Heart left ventricle (tissue), 16 donors: Measurements from ENCODE around the gene BABAM1. TPM values are rescaled to one million over a fixed set of nuclear protein-coding genes. Genes with fewer than 3 reads are reported as not detected.
"Not testable (repeated sequence)": the region's sequence is repeated elsewhere in the genome, so short reads cannot be mapped to it uniquely, and the experiment has no call there.

ENCODE experiments used
- ATAC-seq, 4 donors: fragments of 200-7000 bp; cut with Tn5 transposase; one replicate each; pipeline ENCODE4 v1.9.1; 2020 to 2022; ENCODE audit warnings: moderate library complexity in 4 of 4, mild to moderate bottlenecking in 3 of 4, moderate number of reproducible peaks in 1 of 4
- DNase-seq, 5 donors: peaks; one replicate each; pipeline ENCODE4 v3.0.0-alpha.2; 2020
- H3K27ac ChIP-seq, 12 donors: fragments of 200-600 bp; sonication (generic) in 4 of 12; one replicate each; pipeline versions ENCODE4 v1.5.0 to v1.8.0; 2016 to 2022; ENCODE audit warnings: mild to moderate bottlenecking in 2 of 12
- H3K27me3 ChIP-seq, 9 donors: fragments of 200-600 bp; sonication (generic) in 2 of 9; one replicate each; pipeline versions ENCODE4 v1.5.1 to v1.8.0; 2016 to 2022; ENCODE audit warnings: mild to moderate bottlenecking in 3 of 9
- H3K36me3 ChIP-seq, 9 donors: fragments of 200-600 bp; sonication (generic) in 2 of 9; one replicate each; pipeline versions ENCODE4 v1.5.0 to v1.8.0; 2018 to 2022; ENCODE audit warnings: mild to moderate bottlenecking in 2 of 9
- H3K4me1 ChIP-seq, 12 donors: fragments of 200-600 bp; sonication (generic) in 4 of 12; one replicate each; pipeline versions ENCODE4 v1.5.0 to v1.8.0; 2016 to 2022; ENCODE audit warnings: mild to moderate bottlenecking in 3 of 12
- H3K4me3 ChIP-seq, 12 donors: fragments of 200-600 bp; sonication (generic) in 4 of 12; one replicate each; pipeline versions ENCODE4 v1.5.0 to v1.8.0; 2017 to 2022; ENCODE audit warnings: mild to moderate bottlenecking in 9 of 12, moderate library complexity in 4 of 12
- H3K9me3 ChIP-seq, 12 donors: fragments of 200-600 bp; sonication (generic) in 4 of 12; one replicate each; pipeline versions ENCODE4 v1.5.0 to v1.8.0; 2016 to 2022; ENCODE audit warnings: mild to moderate bottlenecking in 1 of 12
- POLR2A ChIP-seq, 2 donors: fragments of 450-650 bp; IDR thresholded peaks; one replicate each; pipeline ENCODE4 v1.6.1; 2017; ENCODE audit warnings: antibody characterized with exemption in 2 of 2, mild to moderate bottlenecking in 2 of 2, moderate library complexity in 2 of 2
- WGBS, 4 donors: extraction: QIAGEN DNeasy Blood & Tissue Kit in 2 of 4; methylation state at CpG; one replicate each; pipeline versions ENCODE4 v1.1.5 to v1.1.7; 2013 to 2018; 5-methylcytosine and 5-hydroxymethylcytosine counted together
- intact Hi-C, 10 donors: fragments of 100-400 bp; cut with DNase I; formaldehyde crosslinking; loops; one replicate each; pipeline versions ENCODE4 v1.11.1 to v1.14.2; 2022
- polyA plus RNA-seq, 2 donors: library from polyadenylated mRNA; stranded (reverse); fragments of 200-250 nt; gene quantifications; one replicate each; pipeline ENCODE4 v1.2.3, GENCODE V29; 2013
- total RNA-seq, 9 donors: library from RNA; depleted of rRNA in 2 of 9; stranded (reverse); fragments of >200 nt in 2 of 9; fragmentation: NEBNext Ultra II Directional in 3 of 9; extraction: Animal tissue kit (Norgen Biotek cat#: 25700) in 3 of 9; gene quantifications; one replicate each; pipeline versions ENCODE4 v1.1.0 to v1.2.4, GENCODE V29; 2016 to 2023
- TF ChIP-seq, protein P1 (sequence below), 12 donors: fragments of 200-600 bp; sonication (generic) in 4 of 12; IDR thresholded peaks; one replicate each; pipeline versions ENCODE4 v1.5.0 to v1.8.0; 2018 to 2022; ENCODE audit warnings: antibody characterized with exemption in 12 of 12, mild to moderate bottlenecking in 5 of 12
- donor health status: ischemic (EF 13 %, LVEDD 7.1; RV severe dilation, severe dysfunction).
- donor health status: healthy with polysubstance abuse.
- donor health status: DM: no; HTN: yes; CAD: no.
- donor health status: DM: no; HTN: no; CAD: no.
- donor health status: ischemic (EF 25% LVEDD 6.9; RV normal size, moderate dysfunction).
- donor health status: ischemic (EF 25% LVEDD 5.7; RV mildly dilated, moderate dysfunction).
- donor health status: healthy.
- donor health status: DM: yes; HTN: yes; CAD: no.
- donor health status: ischemic (EF 35%, LVEDD 5.7; RV mildly dilated, moderate dysfunction).
- donor health status: nonischemic (EF 11% LVEDD 7.7; RV severe dilation, severe dysfunction).
- donor health status: DM: yes; HTN: yes; CAD: no.
- donor health status: PGD.
- donor health status: ischemic (EF 29% LVEDD 5.4; RV normal size, mild dysfunction).
- donor health status: nonischemic (EF 23%, LVEDD 6.1; RV moderate dilation, normal function).

The BABAM1 gene
- total and polyA plus RNA-seq, 11 donors = 60.9 to 92.4 (median 73.5) TPM

DNA sequence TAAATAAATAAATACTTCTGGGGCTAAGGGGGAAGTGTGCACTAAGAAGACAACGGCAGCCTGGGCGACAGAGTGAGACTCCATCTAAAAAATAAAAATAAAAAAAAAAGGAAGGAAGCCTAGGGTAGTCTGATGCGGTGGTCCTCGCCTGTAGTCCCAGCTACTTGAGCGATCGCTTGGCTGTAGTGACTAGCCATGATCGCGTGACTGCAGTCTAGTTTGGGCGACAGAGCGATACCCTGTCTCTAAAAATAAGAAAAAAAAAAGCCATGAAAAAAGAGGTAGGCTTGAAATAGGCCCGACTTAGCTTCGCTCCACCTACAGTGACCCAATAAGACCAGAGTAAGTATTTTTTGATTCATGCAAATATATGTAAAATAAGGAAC, 661 bp upstream of the BABAM1 start:
- intact Hi-C loops = loop anchor here in 1 of 10 donors (2.0 to 10.0 kb wide), 3 partner anchors 52 to 192 kb away; partner anchors contain the start of genes GTPBP3, HAUS8, MYO9B and USE1
- peak overlapping the region in 10 of 12 donors; percentile 8 to 96 (median 69) for H3K27ac ChIP-seq
- H3K36me3 ChIP-seq = peaks cover 0 to 33% (median 26%) of the 10 kb centered on the region in 9 donors
- H3K9me3 ChIP-seq = no peaks in the 10 kb centered on the region
- TF ChIP-seq, protein P1, sequence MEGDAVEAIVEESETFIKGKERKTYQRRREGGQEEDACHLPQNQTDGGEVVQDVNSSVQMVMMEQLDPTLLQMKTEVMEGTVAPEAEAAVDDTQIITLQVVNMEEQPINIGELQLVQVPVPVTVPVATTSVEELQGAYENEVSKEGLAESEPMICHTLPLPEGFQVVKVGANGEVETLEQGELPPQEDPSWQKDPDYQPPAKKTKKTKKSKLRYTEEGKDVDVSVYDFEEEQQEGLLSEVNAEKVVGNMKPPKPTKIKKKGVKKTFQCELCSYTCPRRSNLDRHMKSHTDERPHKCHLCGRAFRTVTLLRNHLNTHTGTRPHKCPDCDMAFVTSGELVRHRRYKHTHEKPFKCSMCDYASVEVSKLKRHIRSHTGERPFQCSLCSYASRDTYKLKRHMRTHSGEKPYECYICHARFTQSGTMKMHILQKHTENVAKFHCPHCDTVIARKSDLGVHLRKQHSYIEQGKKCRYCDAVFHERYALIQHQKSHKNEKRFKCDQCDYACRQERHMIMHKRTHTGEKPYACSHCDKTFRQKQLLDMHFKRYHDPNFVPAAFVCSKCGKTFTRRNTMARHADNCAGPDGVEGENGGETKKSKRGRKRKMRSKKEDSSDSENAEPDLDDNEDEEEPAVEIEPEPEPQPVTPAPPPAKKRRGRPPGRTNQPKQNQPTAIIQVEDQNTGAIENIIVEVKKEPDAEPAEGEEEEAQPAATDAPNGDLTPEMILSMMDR (IDR thresholded peaks at IDR 0.05) = no peak
- ATAC-seq = no peak
- no peaks in the 10 kb centered on the region for H3K27me3 ChIP-seq
- no peak for DNase-seq
- WGBS, 4 donors = 73 to 80% (median 77%) methylated on average over 12 of the region's 12 CpGs
- peaks cover 0 to 23% (median 15%) of the 10 kb centered on the region in 12 donors for H3K4me1 ChIP-seq
- H3K4me3 ChIP-seq = peak overlapping the region in 4 of 12 donors; percentile 22 to 96 (median 86)

DNA sequence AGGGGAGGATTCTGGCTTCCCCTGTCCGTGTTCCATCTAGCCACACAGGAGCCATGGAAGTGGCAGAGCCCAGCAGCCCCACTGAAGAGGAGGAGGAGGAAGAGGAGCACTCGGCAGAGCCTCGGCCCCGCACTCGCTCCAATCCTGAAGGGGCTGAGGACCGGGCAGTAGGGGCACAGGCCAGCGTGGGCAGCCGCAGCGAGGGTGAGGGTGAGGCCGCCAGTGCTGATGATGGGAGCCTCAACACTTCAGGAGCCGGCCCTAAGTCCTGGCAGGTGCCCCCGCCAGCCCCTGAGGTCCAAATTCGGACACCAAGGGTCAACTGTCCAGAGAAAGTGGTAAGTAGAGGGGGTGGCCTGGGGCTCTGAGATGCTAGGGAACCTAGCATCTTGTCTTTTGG, 1.5 kb downstream of the BABAM1 start:
- Histone ChIP-seq H3K4me1 (peaks cover 0 to 23% (median 12%) of the 10 kb centered on the region in 12 donors), H3K9me3 (no peaks in the 10 kb centered on the region), H3K4me3 (no peak overlapping the region), H3K36me3 (peaks cover 0 to 51% (median 45%) of the 10 kb centered on the region in 9 donors), H3K27me3 (no peaks in the 10 kb centered on the region), H3K27ac (no peak overlapping the region)
- DNase-seq (no peak), ATAC-seq (no peak)
- TF ChIP-seq, protein P1 (IDR thresholded peaks at IDR 0.05) = no peak
- no peak for TF ChIP-seq POLR2A (IDR thresholded peaks at IDR 0.05)
- WGBS, 4 donors = 94 to 96% (median 95%) methylated on average over 13 of the region's 13 CpGs
- intact Hi-C loops = loop anchor here in 1 of 10 donors (10.0 kb wide), 1 partner anchor 194 kb away; the partner anchor contains the start of genes HAUS8 and MYO9B

DNA sequence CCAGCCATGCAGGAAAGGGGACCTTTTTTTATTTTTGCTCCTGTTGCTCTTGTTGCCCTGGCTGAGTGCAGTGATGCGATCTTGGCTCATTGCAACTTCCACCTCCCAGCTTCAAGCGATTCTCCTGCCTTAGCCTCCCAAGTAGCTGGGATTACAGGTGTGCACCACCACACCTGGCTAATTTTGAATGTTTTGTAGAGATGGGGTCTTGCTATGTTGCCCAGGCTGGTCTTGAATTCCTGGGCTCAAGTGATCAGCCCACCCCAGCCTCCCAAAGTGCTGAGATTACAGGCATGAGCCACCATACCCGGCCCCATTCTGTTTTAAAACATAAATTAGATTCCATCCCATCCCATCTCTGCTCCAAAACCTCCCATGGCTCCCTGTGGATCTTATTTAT, 7.6 kb downstream of the BABAM1 start:
- not testable (repeated sequence) for H3K4me3 ChIP-seq, DNase-seq, H3K9me3 ChIP-seq, H3K27me3 ChIP-seq, H3K27ac ChIP-seq, H3K4me1 ChIP-seq, ATAC-seq
- WGBS, 4 donors = 93 to 98% (median 96%) methylated on average over 3 of the region's 3 CpGs
- H3K36me3 ChIP-seq = peaks cover 0 to 92% (median 83%) of the 10 kb centered on the region in 9 donors
- intact Hi-C loops = loop anchor here in 2 of 10 donors (5.0 to 10.0 kb wide), 2 partner anchors 68 to 70 kb away; no protein-coding TSS in a partner anchor

DNA sequence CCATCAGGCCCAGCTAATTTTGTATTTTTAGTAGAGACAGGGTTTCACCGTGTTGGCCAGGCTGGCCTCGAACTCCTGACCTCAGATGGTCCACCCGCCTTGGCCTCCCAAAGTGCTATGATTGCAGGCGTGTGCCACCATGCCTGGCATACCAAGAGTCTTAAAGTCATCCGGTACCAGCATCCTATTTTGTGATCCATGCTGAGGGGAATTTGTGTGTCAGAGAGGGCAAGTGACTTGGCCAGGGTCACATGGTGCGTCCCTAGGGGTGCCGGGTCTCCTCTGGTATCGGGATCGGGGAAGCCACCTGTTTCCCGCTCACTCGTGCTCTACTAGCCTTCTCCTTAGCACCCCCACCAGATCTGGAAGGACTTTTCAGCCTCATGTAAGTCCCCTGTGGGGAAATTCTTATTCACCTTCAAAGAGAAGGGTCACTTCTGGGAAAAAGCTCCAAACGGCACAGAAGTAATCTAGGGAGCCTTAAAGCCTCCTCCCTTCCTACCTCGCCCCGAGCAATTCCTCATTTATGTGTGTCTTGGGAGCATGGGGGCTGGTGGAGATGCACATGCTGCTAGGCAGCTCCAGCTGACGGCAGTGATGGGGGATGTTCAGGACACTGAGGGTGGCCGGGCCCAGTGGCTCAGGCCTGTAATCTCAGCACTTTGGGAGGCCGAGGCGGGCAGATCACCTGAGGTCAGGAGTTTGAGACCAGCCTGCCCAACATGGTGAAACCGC, 8.4 kb downstream of the BABAM1 start:
- no peak for DNase-seq
- 94 to 96% (median 94%) methylated on average over 15 to 19 of the region's 19 CpGs for WGBS, 4 donors
- no peak for ATAC-seq
- Histone ChIP-seq H3K36me3 (peaks cover 0 to 85% (median 76%) of the 10 kb centered on the region in 9 donors), H3K4me3 (no peak overlapping the region), H3K27ac (no peak overlapping the region), H3K4me1 (no peaks in the 10 kb centered on the region), H3K27me3 (peaks cover 0 to 2% (median 0%) of the 10 kb centered on the region in 9 donors), H3K9me3 (no peaks in the 10 kb centered on the region)
- intact Hi-C loops = loop anchor here in 2 of 10 donors (5.0 to 10.0 kb wide), 2 partner anchors 68 to 71 kb away; no protein-coding TSS in a partner anchor
- no peak for TF ChIP-seq POLR2A (IDR thresholded peaks at IDR 0.05)
- TF ChIP-seq, protein P1 (IDR thresholded peaks at IDR 0.05) = no peak
